Colonic mucosa (tissue), 4 donors: Measurements from ENCODE around the gene RAN. TPM values are rescaled to one million over a fixed set of nuclear protein-coding genes. Genes with fewer than 3 reads are reported as not detected.
"Not testable (repeated sequence)": the region's sequence is repeated elsewhere in the genome, so short reads cannot be mapped to it uniquely, and the experiment has no call there.

Source experiments
- DNase-seq: peaks from one replicate; pipeline ENCODE4 v3.0.0-alpha.2; 2020
- H3K27ac ChIP-seq: fragments of 200-600 bp; one replicate; pipeline ENCODE4 v1.8.0; 2021
- H3K27me3 ChIP-seq: fragments of 200-600 bp; one replicate; pipeline ENCODE4 v1.8.0; 2021
- H3K36me3 ChIP-seq: fragments of 200-600 bp; one replicate; pipeline ENCODE4 v1.8.0; 2021
- H3K4me1 ChIP-seq: fragments of 200-600 bp; one replicate; pipeline ENCODE4 v1.8.0; 2021; ENCODE audit warnings: mild to moderate bottlenecking
- H3K4me3 ChIP-seq: fragments of 200-600 bp; one replicate; pipeline ENCODE4 v1.8.0; 2021
- H3K9ac ChIP-seq, 2 donors: one replicate each; pipeline ENCODE4 v1.7.0; 2013; ENCODE audit warnings: control low read depth in 2 of 2, low read depth in 2 of 2, low read length in 2 of 2
- H3K9me3 ChIP-seq: fragments of 200-600 bp; one replicate; pipeline ENCODE4 v1.8.0; 2021
- CTCF ChIP-seq: fragments of 200-600 bp; IDR thresholded peaks from one replicate; pipeline ENCODE4 v1.8.0; 2022; ENCODE audit warnings: antibody characterized with exemption, mild to moderate bottlenecking
- intact Hi-C: fragments of 100-400 bp; cut with DNase I; formaldehyde crosslinking; loops from one replicate; pipeline ENCODE4 v1.14.1; 2022
- total RNA-seq, 2 donors: library from RNA; stranded (reverse); fragmentation: NEBNext Ultra II Directional in 1 of 2; extraction: Animal tissue kit (Norgen Biotek cat#: 25700) in 1 of 2; gene quantifications; one replicate each; pipeline ENCODE4 v1.2.1, GENCODE V29; 2021
- donor health status: healthy.
- donor health status: DM: no; HTN: no; CAD: no.
- donor health status: DM: no; HTN: no; CAD: no.

The RAN gene
- total RNA-seq, 2 donors from 2014 or later: 374 to 847 TPM

GRCh38 chr12:130856088-130856487, 15.8 kb upstream of the RAN start:
- intact Hi-C loops: no loop called here
- no peak for DNase-seq
- Histone ChIP-seq H3K9ac (no peak overlapping the region), H3K4me3 (no peak overlapping the region), H3K36me3 (no peaks in the 10 kb centered on the region), H3K9me3 (no peaks in the 10 kb centered on the region), H3K4me1 (no peaks in the 10 kb centered on the region), H3K27me3 (no peaks in the 10 kb centered on the region), H3K27ac (no peak overlapping the region)
- TF ChIP-seq CTCF: no peak

GRCh38 chr12:130858084-130858483, 13.8 kb upstream of the RAN start:
- no peak for TF ChIP-seq CTCF
- no peak overlapping the region for H3K9ac ChIP-seq
- H3K4me3 ChIP-seq: no peak overlapping the region
- H3K27ac ChIP-seq: no peak overlapping the region
- intact Hi-C loops: no loop called here
- H3K4me1 ChIP-seq: no peaks in the 10 kb centered on the region
- no peaks in the 10 kb centered on the region for H3K27me3 ChIP-seq
- DNase-seq: no peak
- H3K9me3 ChIP-seq: no peaks in the 10 kb centered on the region
- H3K36me3 ChIP-seq: no peaks in the 10 kb centered on the region

- DNase-seq: no peak
- Histone ChIP-seq H3K4me1 (no peaks in the 10 kb centered on the region), H3K4me3 (no peak overlapping the region), H3K9ac (no peak overlapping the region), H3K36me3 (no peaks in the 10 kb centered on the region), H3K27ac (no peak overlapping the region), H3K27me3 (no peaks in the 10 kb centered on the region), H3K9me3 (no peaks in the 10 kb centered on the region)
- intact Hi-C loops: no loop called here
- no peak for TF ChIP-seq CTCF
Observed at GRCh38 chr12:130859161-130859560, 12.7 kb upstream of the RAN start.

GRCh38 chr12:130860311-130860710, 11.6 kb upstream of the RAN start:
- Histone ChIP-seq H3K9me3 (no peaks in the 10 kb centered on the region), H3K9ac (no peak overlapping the region), H3K4me3 (no peak overlapping the region), H3K27me3 (no peaks in the 10 kb centered on the region), H3K4me1 (no peaks in the 10 kb centered on the region), H3K36me3 (no peaks in the 10 kb centered on the region), H3K27ac (no peak overlapping the region)
- no peak for TF ChIP-seq CTCF
- no peak for DNase-seq
- intact Hi-C loops: no loop called here

GRCh38 chr12:130862161-130862560, 9.7 kb upstream of the RAN start:
- Histone ChIP-seq H3K4me1 (no peaks in the 10 kb centered on the region), H3K4me3 (no peak overlapping the region), H3K36me3 (no peaks in the 10 kb centered on the region), H3K9ac (no peak overlapping the region), H3K9me3 (no peaks in the 10 kb centered on the region), H3K27ac (no peak overlapping the region), H3K27me3 (no peaks in the 10 kb centered on the region)
- no peak for TF ChIP-seq CTCF
- intact Hi-C loops: no loop called here
- no peak for DNase-seq

- H3K9ac ChIP-seq, H3K4me3 ChIP-seq, intact Hi-C loops, H3K27ac ChIP-seq, H3K27me3 ChIP-seq, H3K36me3 ChIP-seq, H3K9me3 ChIP-seq, H3K4me1 ChIP-seq, DNase-seq: not testable (repeated sequence)
Observed at GRCh38 chr12:130862771-130863170, 9.1 kb upstream of the RAN start.
